OCI-M2 (cell line): ENCODE measurements around the gene FBP1.
A peak's percentile ranks its signal among the peaks of the same experiment; 100 is the strongest.

ENCODE experiments used
- DNase-seq: peaks from one replicate; lab custom pipeline; 2025; ENCODE audit not compliant: unreplicated experiment; lab: John Stamatoyannopoulos, UW

The FBP1 gene

DNA sequence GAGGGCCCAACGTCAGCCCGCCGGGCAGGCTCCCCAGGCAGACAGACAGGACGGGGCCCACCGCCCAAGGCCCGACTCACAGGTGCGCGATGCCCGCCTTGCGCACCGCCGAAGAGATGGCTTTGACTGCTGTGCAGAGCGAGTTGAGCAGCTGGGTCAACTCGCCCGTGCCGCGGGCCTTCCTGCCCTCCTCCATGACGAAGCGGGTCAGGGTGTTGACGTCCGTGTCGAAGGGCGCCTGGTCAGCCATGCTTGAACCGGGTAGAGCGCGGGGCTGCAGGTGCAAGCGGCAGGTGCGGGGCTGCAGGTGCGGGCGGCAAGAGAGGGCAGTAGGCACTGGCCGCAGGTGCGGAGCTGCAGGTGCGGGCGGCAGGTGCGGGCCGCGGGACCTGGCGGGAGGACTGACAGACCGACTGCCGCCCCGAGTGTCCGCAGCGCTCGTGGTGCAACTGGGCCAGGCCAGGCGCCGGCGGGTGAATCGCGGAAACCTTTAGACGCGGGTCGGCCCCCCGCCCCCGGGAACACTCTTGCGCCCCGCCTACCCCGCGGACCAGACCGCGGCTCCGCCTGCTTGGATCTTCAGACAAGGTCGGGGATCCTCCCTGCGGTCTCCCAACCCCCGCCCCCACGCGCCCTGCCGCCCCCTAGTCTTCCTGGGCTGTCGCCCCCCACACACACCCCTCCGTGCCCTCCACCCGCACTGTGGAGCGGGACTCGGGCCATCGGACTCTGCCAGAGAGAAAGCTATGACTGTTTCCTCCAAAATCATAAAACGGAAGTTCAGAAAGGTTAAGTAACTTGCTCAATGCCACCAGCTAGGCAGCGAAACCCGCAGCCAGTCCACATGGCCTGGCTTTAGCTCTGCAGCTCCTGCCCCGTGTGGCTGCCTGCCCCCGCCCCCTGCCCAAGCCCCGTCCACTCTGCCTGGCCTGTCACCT, at the start of gene FBP1:
FBP1 (minus strand) TSS at position 458 of the 938 bp plus-strand sequence; CDS start at position 250, 208 bp downstream.
- DNase-seq = no peak

DNA sequence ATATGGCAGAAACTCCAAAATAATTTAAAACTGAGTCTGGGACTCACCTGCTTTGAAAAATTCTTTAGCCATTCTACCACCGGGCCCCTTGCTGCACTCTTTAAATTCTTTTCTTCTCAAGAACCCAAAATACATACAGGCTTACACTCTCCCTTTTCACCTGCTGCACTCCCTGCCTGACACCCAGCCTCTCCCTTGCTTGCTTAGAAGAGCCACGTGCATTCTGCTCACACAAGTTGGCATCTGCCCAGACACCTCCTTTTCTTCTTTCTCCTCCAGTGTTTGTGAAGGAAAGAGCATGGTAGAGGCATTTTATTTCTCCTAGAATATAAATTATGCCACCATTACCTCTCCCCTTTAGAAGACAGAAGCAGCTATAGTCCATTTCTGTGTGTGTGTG, 48.1 kb upstream of the FBP1 start:
- DNase-seq = no peak

DNA sequence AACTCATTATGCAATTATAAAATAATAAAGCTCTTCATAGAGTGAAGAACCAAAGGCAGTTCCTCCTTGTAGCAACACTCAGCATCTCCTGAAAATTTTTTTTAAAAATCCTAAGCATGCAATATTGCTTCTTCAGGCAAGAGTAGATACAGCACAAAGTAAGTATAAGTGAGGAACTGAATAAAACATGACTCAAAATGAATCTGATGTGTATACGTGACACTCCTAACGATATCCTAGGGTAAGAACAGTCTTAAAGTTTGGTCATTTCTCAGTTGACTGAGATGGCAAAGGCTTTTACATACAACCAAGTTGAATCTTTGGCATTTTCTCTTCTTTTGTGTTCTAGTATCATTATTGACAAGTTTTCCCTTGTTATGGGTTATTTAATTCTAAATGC, 46.0 kb upstream of the FBP1 start:
- DNase-seq = no peak

DNA sequence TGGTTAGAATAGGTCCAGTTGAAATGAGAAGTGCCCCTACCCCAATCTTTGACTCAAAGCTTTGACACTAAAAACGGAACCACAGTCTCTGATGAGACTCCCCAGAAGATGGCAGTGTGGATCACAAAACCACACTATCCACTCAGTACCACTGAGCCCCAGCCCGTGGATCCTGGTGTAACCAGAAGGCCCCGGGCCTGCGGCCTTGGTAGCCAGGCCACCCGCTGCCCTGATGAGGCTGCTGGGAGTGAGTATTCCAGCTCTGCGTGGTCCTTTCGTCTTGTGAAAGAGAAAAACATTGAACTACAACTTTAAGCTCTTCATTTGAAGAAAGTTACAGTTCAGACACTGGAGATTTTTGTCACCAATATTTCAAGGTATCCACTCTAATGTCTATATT, 42.2 kb upstream of the FBP1 start:
- peak; percentile 6 for DNase-seq

DNA sequence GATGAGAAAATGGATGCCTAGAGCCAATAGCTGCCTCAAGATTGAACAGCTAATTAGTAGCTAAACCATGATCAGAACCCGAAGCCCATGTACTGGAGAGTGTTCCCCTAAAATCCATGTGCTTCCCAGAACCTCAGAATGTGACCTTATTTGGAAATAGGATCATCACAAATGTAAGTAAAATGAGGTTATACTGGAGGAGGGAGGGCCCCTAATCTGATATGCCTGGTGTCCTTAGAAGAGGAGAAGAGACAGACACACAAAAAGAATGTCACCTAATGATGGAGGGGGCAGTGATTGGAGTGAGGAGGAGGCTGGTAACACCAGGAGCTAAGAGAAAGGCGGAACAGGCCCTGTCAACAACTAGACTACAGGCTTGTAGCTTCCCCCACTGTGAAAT, 41.3 kb upstream of the FBP1 start:
- no peak for DNase-seq

DNA sequence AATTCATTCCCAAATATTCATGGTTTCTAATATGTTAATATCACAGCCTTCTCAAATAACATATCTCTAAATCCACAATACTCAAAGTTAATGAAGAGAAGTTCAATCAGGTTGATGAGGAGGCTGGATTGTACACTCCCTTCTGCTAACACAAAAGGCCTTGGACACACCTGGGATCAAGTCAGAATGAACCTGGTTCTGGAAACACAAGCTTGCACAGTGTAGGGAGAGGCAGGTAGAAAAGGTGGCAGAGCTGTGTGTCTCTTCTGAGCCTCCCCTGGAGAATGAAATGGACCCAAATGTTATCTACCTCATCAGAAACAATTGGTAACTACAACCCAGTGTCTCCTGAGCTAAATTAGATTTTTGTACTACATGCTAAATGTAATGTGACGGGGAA, 40.7 kb upstream of the FBP1 start:
- no peak for DNase-seq

DNA sequence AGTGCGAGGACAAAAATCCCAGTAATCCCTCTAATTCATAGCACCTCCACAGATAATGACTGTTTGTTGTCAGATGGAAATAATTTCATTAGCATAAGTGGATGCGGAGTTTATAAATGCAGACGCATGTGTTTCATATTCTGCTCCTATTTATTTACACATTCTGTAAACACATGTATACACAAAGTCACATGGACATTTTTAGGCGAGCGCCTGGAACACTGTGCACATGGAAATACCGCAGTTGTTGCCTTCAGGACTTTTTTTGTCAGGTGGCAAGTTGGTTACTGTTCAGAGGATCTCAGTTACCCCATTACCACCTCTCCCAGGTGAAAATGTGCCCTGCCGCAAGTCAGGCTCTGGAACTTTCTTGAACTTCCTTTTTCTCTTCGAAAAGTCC, 40.3 kb upstream of the FBP1 start:
- DNase-seq = no peak

DNA sequence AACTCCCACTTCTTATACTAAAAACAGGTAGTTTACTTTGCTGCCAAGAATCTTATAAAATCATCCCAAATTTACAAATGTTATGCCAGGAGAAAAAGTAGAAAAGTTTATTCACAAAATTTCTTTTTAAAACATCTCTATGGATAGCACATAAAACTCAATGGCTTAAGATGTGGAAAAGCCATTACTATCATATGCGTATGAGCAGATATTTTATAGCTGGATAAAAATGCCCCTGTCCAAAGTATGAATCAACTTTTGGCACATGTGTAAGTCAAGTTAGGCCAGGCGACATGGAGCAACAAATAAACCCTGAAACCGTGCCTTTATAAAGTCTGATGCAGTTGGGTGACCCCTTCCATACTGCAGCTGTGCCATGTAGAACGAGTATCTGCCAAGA, 38.6 kb upstream of the FBP1 start:
- DNase-seq = no peak

DNA sequence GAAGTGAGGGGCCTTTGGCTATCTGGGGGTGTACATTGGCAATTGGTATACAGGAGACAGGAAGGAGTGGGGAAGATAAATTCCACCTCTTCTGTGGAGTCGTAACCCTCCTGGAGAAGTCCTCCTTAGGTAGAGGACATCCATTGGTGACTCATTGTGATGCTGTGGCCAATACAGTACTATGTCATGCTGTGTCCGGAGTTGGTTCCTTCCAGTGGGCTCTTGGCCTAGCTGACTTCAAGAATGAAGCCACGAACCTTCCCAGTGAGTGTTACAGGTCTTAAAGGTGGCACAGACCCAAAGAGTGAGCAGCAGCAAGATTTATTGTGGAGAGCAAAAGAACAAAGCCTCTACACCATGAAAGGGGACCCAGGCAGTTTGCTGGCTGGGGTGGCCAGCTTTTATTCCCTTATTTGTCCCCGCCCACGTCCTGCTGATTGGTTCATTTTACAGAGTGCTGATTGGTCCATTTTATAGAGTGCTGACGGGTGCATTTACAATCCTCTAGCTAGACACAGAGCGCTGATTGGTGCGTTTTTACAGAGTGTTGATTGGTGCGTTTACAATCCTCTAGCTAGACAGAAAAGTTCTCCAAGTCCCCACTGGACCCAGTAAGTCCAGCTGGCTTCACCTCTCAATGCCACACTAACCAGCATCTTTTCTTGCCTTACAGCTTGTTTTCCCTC, 37.3 kb upstream of the FBP1 start:
- DNase-seq = no peak

DNA sequence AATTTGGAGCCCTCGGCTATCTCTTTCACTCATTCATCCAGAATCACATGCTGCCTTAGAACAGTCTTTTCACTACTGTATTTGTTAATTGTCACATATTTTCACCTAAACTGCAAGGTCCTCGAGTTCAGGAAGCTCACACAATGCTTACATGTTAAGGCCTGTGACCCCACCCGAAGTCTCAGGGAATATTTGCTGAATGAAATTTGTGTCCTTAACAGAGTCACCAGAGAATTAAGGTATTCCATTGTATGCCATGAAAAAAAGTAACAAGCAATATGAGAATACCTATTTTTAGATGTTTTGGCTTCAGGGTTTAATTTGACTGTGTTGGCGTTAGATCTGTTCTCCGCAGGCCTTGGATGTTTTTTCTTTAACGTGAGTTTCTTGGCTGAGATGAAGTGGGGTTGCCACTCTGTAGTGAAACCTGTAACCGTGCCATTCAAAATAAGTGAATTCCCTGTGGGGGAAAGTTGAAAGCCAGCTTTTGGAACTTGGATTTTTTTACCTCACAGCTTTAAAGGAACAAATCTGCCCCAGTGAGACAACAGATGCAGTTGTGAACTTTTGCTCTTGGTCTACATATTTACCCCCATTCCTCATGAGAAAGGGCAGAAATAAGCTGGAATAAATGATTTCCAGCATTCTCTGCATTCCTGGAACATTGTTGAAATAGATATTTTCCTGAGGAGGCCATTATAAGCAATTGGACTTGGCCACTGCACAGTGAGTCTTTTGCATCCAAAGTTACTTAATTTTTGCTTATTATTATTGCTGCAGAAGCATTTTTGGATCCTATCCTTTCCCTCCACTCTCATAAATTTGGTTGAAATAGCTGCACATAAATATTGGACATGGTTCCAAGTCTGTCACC, 35.9 kb upstream of the FBP1 start:
- no peak for DNase-seq

DNA sequence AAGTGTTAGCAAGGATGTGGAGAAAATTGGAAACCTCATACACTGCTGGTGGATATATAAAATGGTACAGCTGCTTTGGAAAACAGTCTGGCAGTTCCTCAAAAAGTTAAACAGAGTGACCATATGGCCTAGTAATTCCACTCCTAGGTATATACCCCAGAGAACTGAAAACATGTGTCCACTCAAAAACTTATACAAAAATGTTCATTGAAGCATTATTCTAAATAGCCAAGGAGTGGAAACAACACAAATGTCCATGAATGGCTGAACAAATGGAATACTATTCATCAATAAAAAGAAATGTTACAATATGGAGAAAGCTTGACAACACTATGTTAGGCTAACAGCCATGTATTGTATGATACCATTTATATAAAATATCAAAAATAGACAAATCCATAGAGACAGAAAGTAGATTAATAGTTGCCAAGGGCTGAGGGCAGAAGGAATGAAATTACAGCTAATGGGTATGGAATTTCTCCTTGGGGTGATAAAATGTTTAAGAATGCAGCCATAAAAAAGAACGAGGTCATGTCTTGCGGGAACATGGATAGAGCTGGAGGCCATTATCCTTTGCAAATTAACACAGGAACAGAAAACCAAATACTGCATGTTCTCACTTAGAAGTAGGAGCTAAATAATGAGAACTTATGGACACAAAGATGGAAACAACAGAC, 33.6 kb upstream of the FBP1 start:
- no peak for DNase-seq

DNA sequence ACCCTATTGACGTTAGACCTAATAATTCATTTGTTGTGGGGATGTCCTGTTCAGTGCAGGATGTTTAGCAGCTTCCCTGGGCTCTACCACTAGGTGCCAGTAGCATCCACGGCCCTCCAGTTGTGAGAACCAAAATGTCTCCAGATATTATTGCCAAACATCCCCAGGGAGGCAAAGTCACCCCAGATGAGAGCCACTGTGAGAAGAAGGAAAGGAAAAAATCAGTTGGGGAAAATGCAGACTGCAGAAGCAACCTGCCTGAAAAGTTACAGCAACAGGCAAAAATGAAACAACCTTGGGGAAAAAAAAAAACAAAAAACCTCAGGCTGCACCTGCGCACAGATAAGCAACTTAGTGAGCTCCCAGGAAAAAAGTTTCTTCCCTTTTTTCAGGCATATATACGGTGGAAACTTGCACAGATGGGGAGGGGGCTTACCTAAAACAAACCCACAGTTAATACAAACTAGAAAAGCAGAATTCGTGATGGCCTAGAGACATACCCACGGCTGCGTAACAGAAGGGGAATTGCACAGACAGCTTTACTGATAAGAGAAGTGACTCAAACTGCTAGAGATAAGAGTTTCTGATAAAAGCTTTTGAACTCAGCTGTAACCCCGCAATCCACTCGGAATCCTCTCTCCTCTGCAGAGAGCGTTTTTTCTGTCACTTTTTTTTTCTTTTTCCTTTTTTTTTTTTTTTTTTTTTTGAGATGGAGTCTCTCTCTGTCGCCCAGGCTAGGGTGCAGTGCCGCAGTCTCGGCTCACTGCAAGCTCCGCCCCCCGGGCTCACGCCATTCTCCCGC, 29.8 kb upstream of the FBP1 start:
- peak; percentile 9 for DNase-seq

DNA sequence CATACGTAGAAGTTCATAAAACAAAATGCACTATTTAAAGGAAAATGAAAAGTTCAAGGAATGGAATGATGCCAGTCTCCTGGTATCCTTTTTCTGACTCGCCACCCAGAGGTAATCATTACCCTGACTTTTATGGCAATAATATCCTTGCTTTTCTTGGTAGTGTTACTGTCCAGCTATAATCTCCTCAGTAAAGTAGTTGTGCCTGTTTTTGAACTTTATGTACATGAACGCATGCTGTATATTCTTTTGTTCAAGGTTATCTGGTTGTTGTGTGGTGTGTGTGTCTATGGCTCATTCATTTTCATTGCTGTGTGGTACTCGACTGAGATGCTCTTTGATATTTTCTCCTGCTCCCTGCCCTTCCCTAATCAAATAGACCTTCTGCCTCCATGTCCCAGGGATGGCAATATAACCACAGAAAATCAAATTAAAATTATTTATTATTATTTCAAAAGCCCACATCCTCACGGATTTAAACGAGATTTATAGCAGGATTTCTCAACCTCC, 29.2 kb upstream of the FBP1 start:
- DNase-seq = no peak

DNA sequence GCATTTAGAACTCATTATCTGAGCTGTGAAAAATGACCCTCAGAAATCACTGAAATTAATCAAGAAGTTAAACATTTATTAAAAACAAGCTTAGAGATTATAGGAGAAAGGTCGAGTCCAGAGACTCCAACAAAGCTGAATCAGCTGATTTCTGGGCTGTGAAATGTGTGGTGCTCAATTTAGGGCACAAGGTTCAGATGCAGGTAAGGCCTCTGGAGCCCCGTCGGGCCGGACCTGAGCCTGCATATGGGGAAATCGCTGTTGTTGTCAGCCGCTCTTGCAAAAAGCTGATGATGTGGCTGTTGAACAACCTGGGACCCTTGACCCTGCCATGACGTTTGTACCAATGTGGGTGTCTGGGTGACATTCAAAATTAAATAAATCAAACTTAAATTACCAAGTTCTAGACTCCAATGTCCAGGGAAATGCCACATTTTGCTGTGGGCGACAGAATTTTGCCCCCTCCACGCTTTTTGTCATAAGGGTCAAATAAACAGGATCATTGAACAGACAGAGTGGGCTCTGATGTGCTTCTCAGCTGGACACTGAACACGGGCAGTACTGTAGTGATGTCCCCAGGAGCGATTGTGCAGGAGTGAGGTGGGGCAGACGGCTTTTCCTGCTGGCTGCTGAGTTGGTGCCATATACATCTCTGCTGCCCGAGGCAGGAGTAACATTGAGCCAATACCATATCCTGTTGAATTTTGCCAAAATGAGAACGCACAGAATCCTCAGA, 27.2 kb upstream of the FBP1 start:
- DNase-seq = no peak

DNA sequence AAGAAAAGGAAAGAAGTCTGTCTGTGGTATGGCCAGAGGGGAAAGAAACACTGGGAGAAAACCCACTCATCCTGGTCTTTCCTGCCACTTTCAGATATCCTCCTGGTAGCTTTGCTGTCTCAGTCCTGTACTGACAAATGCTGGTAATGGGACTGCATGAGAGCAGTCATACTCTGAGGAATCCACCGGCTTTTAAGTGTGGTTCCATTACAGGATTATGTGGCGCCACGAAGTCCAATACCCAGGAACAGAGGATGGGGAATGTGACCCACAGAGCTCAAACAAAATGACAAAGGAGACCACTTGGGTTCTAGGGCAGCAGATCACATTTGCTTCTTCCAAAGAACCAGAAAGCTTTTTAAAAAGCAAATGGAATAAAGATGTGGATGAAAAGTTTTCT, 26.3 kb upstream of the FBP1 start:
- no peak for DNase-seq

DNA sequence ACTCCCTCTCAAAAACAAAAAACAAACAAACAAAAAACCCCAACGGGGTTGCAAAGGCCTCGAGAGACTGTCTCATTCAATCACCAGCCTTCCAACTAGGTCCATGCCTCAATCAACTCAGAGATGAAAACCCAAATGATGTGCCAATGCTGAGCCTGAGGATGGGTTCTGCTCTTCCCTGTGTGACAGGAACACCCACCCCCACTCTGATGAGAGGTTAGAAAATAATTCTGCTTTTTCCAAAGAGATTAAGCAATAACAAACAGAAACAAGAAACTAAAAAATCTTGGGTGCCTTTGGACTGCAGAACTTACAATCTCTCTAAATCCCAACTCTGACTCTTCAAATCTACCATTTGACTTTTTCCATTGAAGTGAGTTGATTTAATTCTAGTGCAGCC, 25.5 kb upstream of the FBP1 start:
- no peak for DNase-seq

DNA sequence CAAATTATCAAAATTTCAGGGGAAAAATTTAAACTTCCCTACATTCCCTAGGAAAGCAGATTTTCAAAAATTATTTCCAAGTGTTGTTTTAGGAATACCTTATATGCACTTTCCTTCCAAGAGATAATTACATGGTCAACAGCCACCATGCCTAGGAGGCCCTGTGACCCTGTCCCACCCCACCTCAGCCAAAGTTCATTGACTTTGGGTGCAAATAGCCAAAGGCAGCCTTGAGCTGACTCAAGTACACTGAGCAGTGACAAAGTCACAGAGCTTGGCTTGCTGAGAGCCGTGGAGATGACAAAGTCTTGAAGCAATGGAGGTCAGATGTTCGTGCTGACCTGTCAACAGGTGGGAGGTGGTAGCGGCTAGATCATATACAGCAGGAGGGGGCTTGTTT, 24.3 kb upstream of the FBP1 start:
- DNase-seq = no peak

DNA sequence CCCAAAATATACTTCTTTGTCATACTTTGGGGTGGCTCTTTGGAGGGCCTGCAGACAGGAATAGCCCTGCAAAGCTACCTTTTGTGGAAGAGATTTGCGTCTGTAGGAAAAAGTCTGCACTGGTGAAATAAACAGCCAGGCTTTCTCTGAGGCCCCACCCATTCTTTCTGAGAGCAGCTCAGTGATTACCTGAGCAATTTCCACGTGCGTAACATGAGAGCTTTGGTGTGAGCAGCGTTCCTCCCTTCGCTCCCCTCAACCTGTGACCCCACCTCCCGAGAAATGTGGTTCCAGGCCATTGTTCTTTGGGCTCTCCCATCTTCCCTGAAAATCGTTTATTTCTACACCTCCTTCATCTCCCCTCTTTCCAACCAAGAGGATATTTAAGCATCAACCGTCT, 23.8 kb upstream of the FBP1 start:
- DNase-seq = no peak

DNA sequence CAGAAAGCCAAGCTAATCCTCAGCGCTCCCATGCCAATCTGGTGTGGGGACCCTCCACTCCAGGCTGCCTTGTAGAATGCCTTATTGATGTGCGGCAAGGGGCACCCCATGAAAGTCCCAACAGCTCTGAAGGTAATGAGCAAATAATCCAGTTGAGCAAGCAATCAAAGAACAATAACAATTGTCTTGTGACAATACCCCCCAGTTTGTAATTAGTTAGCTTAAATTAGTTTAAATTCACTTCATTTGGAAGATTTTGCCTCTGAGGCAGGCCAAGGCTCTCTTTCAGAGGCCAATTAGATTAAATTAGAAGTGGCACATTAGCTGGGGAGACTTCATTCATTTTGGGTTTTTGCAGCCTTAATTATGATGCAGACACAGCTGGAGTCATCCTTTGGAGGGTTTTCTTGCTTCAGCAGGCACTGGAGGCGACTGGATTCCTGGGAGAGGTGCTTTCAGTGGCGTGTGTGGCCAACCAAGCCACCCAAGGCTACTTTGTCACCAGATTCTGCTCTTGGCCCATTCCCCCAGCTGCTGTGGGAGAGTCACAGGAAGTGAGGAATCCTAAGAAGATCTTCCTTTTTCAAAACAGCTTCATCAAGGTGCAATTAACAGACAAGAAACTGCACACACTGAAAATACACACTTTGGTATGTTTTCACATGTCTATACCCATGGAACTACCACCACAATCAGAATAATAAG, 17.9 kb upstream of the FBP1 start:
- DNase-seq = no peak
